ENCODE results near the gene PFKL. TPM values are rescaled to one million over a fixed set of nuclear protein-coding genes. Genes with fewer than 3 reads are reported as not detected.

PFKL gene
- total and polyA plus RNA-seq, 2 of the 8 experiments (the other 6 are each of a cell fraction or from before 2014, with no cell fraction given) = 80.2 to 82.3 TPM

DNA sequence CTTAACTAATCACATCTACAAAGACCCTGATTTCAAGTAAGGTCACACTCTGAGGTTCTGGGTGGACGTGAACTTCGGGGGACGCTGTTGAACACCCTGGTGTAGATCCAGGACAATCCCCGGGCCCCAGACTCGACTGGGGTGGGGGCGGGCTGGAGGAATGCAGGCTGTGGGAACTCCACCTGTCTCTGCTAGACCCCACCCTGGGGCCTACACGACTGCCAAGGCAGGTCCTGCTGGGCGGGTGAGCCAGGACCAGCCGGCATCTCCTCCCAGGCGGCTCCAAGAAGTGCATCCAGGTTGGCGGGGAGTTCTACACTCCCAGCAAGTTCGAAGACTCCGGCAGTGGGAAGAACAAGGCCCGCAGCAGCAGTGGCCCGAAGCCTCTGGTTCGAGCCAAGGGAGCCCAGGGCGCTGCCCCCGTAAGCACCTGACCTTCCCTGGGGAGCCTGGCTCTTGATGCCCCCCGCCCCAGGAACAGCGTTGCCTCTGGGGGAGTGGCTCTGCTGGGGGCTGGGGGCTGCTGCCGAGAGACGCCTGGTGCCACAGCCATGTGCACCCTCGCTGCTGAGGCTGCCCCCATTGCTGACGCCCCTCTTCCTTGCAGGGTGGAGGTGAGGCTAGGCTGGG lies 10.4 kb upstream of the PFKL start (continued):
- TF ChIP-seq CHD7 (IDR thresholded peaks at IDR 0.05; ENCODE audit: insufficient replicate concordance, low read length) (no peak), SAP30 (IDR thresholded peaks at IDR 0.05; ENCODE audit: insufficient read depth, insufficient replicate concordance, low read length) (no peak), GABPA (IDR thresholded peaks at IDR 0.05; ENCODE audit: borderline replicate concordance, insufficient read depth, low read length) (no peak), TAF7 (optimal IDR thresholded peaks at IDR 0.05; ENCODE audit: borderline replicate concordance, low read depth, low read length) (no peak)
- TF ChIP-seq, protein P1, sequence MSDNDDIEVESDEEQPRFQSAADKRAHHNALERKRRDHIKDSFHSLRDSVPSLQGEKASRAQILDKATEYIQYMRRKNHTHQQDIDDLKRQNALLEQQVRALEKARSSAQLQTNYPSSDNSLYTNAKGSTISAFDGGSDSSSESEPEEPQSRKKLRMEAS (IDR thresholded peaks at IDR 0.05) = no peak

All from H1 (cell line).